OCI-LY7 (cell line): ENCODE data around the gene ZYX. TPM values are rescaled to one million over a fixed set of nuclear protein-coding genes. Genes with fewer than 3 reads are reported as not detected.

Experiments used
- BruUV-seq: library from RNA; stranded (reverse); fragments of 400-500 nt; replicated peaks from 2 replicates; lab custom pipeline; 2021; lab: Mats Ljungman, UMichigan
- CTCF ChIA-PET: fragments of 300-600 bp; sonication (Branson Sonifier 250); formaldehyde crosslinking; loops from one replicate; lab custom pipeline; 2022; ENCODE audit warnings: antibody characterized with exemption; ENCODE audit not compliant: unreplicated experiment; lab: Charles Lee
- POLR2A ChIA-PET: fragments of 300-600 bp; sonication (Branson Sonifier 250); formaldehyde crosslinking; loops from one replicate; lab custom pipeline; 2022; ENCODE audit warnings: antibody characterized with exemption; lab: Charles Lee
- DNase-seq: peaks from one replicate; pipeline ENCODE4 v3.0.0-alpha.2; 2015; ENCODE audit warnings: low spot score
- H2AFZ ChIP-seq: fragments of 200-600 bp; sonication (generic), shearing (Covaris generic); 2 replicates; pipeline ENCODE4 v1.6.1; 2014; ENCODE audit warnings: mild to moderate bottlenecking, antibody characterized with exemption, low read length, moderate library complexity
- H3K27ac ChIP-seq: fragments of 200-600 bp; sonication (generic); 2 replicates; pipeline ENCODE4 v1.5.1; 2014; ENCODE audit warnings: mixed run types, low read depth, mild to moderate bottlenecking, moderate library complexity, low read length, inconsistent platforms; ENCODE audit not compliant: poor library complexity, severe bottlenecking
- H3K36me3 ChIP-seq: fragments of 200-600 bp; sonication (generic); 2 replicates; pipeline ENCODE4 v1.6.1; 2014; ENCODE audit warnings: mild to moderate bottlenecking, antibody characterized with exemption, low read length, moderate library complexity, mixed read lengths; ENCODE audit not compliant: insufficient read depth
- H3K4me1 ChIP-seq: fragments of 200-600 bp; sonication (generic); 2 replicates; pipeline ENCODE4 v1.5.1; 2014; ENCODE audit warnings: mild to moderate bottlenecking, low read length; ENCODE audit not compliant: insufficient read depth, poor library complexity, severe bottlenecking
- H3K4me2 ChIP-seq: fragments of 200-600 bp; sonication (generic); 2 replicates; pipeline ENCODE4 v1.6.1; 2014; ENCODE audit warnings: mild to moderate bottlenecking, low read length
- H3K4me3 ChIP-seq: fragments of 200-600 bp; sonication (generic); 2 replicates; pipeline ENCODE4 v1.5.1; 2014; ENCODE audit warnings: mild to moderate bottlenecking, low read depth, low read length; ENCODE audit not compliant: poor library complexity, severe bottlenecking
- H3K79me2 ChIP-seq: fragments of 200-600 bp; sonication (generic); 2 replicates; pipeline ENCODE4 v1.6.1; 2016; ENCODE audit warnings: low read depth, mild to moderate bottlenecking, low read length, moderate library complexity, mixed read lengths; ENCODE audit not compliant: insufficient read depth
- H3K9me2 ChIP-seq: fragments of 200-600 bp; sonication (generic); 2 replicates; pipeline ENCODE4 v1.6.1; 2016; ENCODE audit warnings: mild to moderate bottlenecking, low read length, mixed read lengths; ENCODE audit not compliant: insufficient read depth
- H3K9me3 ChIP-seq: fragments of 200-600 bp; sonication (generic); 2 replicates; pipeline ENCODE4 v1.6.1; 2014; ENCODE audit warnings: mild to moderate bottlenecking, mixed run types, low read length, mixed read lengths
- H4K20me1 ChIP-seq: fragments of 200-600 bp; sonication (generic); 2 replicates; pipeline ENCODE4 v1.6.1; 2014; ENCODE audit warnings: mild to moderate bottlenecking, antibody characterized with exemption, low read length, moderate library complexity, mixed read lengths; ENCODE audit not compliant: insufficient read depth
- EZH2phosphoT487 ChIP-seq: fragments of 200-600 bp; sonication (generic); IDR thresholded peaks from 2 replicates; pipeline ENCODE4 v1.6.1; 2018; ENCODE audit warnings: low read depth, borderline replicate concordance, mild to moderate bottlenecking, mixed run types, antibody characterized with exemption, low read length, moderate library complexity, mixed read lengths
- intact Hi-C: fragments of 100-400 bp; cut with micrococcal nuclease; formaldehyde crosslinking; loops from one replicate; pipeline ENCODE4 v1.10.0; 2022; ENCODE audit not compliant: unreplicated experiment
- total RNA-seq, 2 experiments: library from RNA; depleted of rRNA in 1 of 2; stranded (reverse); fragments of >200 nt in 1 of 2; shearing (Covaris generic) in 1 of 2; gene quantifications; 2 replicates each; pipeline ENCODE4 v1.2.3, GENCODE V29; 2014 to 2022
- TF ChIP-seq, protein P1 (sequence below): fragments of 200-600 bp; sonication (generic); conservative IDR thresholded peaks from 2 replicates; pipeline ENCODE4 v1.5.1; 2014; ENCODE audit warnings: mild to moderate bottlenecking, antibody characterized with exemption, low read length, moderate library complexity, mixed read lengths

The ZYX gene
- total RNA-seq, 2 experiments from 2014 or later = 0.44 to 4.2 TPM

- TF ChIP-seq, protein P1, sequence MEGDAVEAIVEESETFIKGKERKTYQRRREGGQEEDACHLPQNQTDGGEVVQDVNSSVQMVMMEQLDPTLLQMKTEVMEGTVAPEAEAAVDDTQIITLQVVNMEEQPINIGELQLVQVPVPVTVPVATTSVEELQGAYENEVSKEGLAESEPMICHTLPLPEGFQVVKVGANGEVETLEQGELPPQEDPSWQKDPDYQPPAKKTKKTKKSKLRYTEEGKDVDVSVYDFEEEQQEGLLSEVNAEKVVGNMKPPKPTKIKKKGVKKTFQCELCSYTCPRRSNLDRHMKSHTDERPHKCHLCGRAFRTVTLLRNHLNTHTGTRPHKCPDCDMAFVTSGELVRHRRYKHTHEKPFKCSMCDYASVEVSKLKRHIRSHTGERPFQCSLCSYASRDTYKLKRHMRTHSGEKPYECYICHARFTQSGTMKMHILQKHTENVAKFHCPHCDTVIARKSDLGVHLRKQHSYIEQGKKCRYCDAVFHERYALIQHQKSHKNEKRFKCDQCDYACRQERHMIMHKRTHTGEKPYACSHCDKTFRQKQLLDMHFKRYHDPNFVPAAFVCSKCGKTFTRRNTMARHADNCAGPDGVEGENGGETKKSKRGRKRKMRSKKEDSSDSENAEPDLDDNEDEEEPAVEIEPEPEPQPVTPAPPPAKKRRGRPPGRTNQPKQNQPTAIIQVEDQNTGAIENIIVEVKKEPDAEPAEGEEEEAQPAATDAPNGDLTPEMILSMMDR = no peak
- no peak for TF ChIP-seq EZH2phosphoT487
- H3K27ac ChIP-seq = no peak overlapping the region
- H3K9me3 ChIP-seq = no peaks in the 10 kb centered on the region
- POLR2A ChIA-PET = no interaction called here
- no peaks in the 10 kb centered on the region for H3K4me1 ChIP-seq
- H3K9me2 ChIP-seq = no peaks in the 10 kb centered on the region
- CTCF ChIA-PET = no interaction called here
- no peak for DNase-seq
- no peak overlapping the region for H2AFZ ChIP-seq
- H3K36me3 ChIP-seq = no peaks in the 10 kb centered on the region
- H3K4me2 ChIP-seq = no peak overlapping the region
- BruUV-seq = no TSS peak
- H4K20me1 ChIP-seq = no peaks in the 10 kb centered on the region
- H3K4me3 ChIP-seq = no peak overlapping the region
- intact Hi-C loops = no loop called here
- H3K79me2 ChIP-seq = no peaks in the 10 kb centered on the region
Measured at GRCh38 chr7:143367972-143368371, 13.2 kb upstream of the ZYX start.

- ChIA-PET CTCF (no interaction called here), POLR2A (interaction anchor here (0.6 kb wide), 1 partner anchor 72 kb away, joined by 4 read pairs; no protein-coding TSS in a partner anchor)
- intact Hi-C loops = no loop called here
- Histone ChIP-seq H3K27ac (no peak overlapping the region), H3K4me1 (no peaks in the 10 kb centered on the region), H3K9me3 (no peaks in the 10 kb centered on the region), H3K4me3 (no peak overlapping the region), H4K20me1 (no peaks in the 10 kb centered on the region), H2AFZ (no peak overlapping the region), H3K36me3 (no peaks in the 10 kb centered on the region), H3K4me2 (no peak overlapping the region), H3K9me2 (no peaks in the 10 kb centered on the region), H3K79me2 (no peaks in the 10 kb centered on the region)
- BruUV-seq = no TSS peak
- TF ChIP-seq EZH2phosphoT487 = no peak
- TF ChIP-seq, protein P1 = no peak
- no peak for DNase-seq
Measured at GRCh38 chr7:143368387-143368786, 12.8 kb upstream of the ZYX start.

DNA sequence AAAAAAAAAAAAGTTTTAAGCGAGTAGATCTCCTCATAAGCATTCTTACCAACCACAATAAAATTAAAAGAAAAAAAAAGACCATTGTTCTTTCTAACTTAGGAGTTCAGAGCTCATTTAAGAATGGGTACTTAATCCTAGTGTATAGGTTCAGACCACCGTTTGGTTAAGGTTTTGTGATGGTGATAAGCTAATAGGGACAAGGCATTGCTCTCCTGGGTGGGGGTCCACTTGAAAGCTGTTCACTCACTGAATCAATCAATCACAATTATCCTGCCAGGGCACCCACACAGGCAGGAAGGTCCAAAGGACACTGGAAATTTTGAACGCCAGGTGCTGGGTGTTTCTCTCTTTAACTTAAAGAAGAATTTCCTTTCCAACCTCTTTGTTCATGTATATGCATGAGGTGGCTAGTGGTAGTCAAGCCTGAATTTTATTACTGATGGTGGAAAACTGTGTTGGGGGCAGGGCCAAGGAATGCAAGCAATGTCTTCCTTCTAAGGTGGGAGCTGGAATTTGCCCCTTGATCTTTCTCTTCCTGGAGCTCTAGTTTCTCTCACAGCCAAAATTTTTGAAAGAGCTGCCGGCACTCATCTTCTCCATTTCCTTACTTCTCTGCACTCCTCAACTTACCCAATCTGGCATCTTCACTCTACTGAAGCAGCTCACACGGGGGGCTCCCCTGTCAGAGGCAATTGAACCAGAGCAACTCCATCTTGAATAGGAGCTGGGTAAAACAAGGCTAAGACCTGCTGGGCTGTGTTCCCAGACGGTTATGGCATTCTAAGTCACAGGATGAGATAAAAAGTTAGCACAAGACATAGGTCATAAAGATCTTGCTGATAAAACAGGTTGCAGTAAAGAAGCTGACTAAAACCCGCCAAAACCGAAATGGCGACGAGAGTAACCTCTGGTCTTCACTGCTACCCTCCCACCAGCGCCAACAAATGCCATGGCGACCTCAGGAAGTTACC, 11.2 kb upstream of the ZYX start:
- peaks cover 4% of the 10 kb centered on the region for H3K4me1 ChIP-seq
- POLR2A ChIA-PET = interaction anchor here (0.7 to 1.4 kb wide), 2 partner anchors 50 to 445 kb away, joined by 3 to 5 read pairs; no protein-coding TSS in a partner anchor
- CTCF ChIA-PET = no interaction called here
- no peaks in the 10 kb centered on the region for H3K79me2 ChIP-seq
- H2AFZ ChIP-seq = no peak overlapping the region
- BruUV-seq = no TSS peak
- H3K36me3 ChIP-seq = no peaks in the 10 kb centered on the region
- DNase-seq = no peak
- no peak overlapping the region for H3K27ac ChIP-seq
- H4K20me1 ChIP-seq = no peaks in the 10 kb centered on the region
- no peaks in the 10 kb centered on the region for H3K9me2 ChIP-seq
- no peak overlapping the region for H3K4me2 ChIP-seq
- intact Hi-C loops = no loop called here
- H3K9me3 ChIP-seq = no peaks in the 10 kb centered on the region
- no peak for TF ChIP-seq EZH2phosphoT487
- TF ChIP-seq, protein P1 = no peak
- H3K4me3 ChIP-seq = no peak overlapping the region
